Measurements from ENCODE around the gene PDLIM7. TPM values are rescaled to one million over a fixed set of nuclear protein-coding genes. Genes with fewer than 3 reads are reported as not detected.
A peak's percentile ranks its signal among the peaks of the same experiment; 100 is the strongest.

The PDLIM7 gene
- total RNA-seq, 2 donors from 2014 or later = 6.8 to 16.2 TPM

- ATAC-seq (no peak), DNase-seq (no peak)
- H3K4me3 Mint-ChIP-seq = no peak overlapping the region
- peaks cover 3% of the 10 kb centered on the region for H3K4me1 Mint-ChIP-seq
- no peaks in the 10 kb centered on the region for H3K36me3 Mint-ChIP-seq (ENCODE audit: low read depth)
- no peaks in the 10 kb centered on the region for H3K27me3 Mint-ChIP-seq
- no peaks in the 10 kb centered on the region for H3K9me3 ChIP-seq (ENCODE audit: control insufficient read depth, low read length, poor library complexity, severe bottlenecking)
- no peak overlapping the region for H3K27ac Mint-ChIP-seq
These were observed 30.0 kb downstream of the PDLIM7 start for GRCh38 chr5:177467436-177467835.

DNA sequence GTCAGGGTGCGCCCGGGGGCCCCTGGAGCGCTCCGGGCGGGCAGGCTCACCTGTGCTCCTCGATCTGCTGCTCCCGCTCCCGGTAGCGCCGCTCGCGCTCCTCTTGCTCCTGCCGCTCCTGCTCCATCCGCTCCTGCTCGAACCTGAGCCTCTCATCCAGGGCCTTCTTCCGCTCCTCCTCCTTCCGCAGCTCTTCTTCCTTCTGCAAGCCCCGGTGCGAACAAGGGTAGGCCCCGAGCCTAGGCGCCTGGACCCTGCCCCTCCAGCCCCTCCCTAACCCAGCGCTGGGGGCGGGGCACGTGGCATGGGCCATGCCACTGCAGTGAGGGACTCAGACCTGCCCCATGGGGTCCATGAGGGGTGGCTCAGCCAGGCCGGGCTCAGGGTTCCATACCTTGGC is 30.5 kb downstream of the PDLIM7 start:
- Mint-ChIP-seq H3K4me1 (peaks cover 9% of the 10 kb centered on the region), H3K36me3 (ENCODE audit: low read depth) (no peaks in the 10 kb centered on the region), H3K27ac (no peak overlapping the region), H3K4me3 (no peak overlapping the region), H3K27me3 (no peaks in the 10 kb centered on the region)
- ATAC-seq (no peak), DNase-seq (no peak)
- no peaks in the 10 kb centered on the region for H3K9me3 ChIP-seq (ENCODE audit: control insufficient read depth, low read length, poor library complexity, severe bottlenecking)

GRCh38 chr5:177465044-177465443 is 32.4 kb downstream of the PDLIM7 start:
- Mint-ChIP-seq H3K27ac (no peak overlapping the region), H3K36me3 (ENCODE audit: low read depth) (no peaks in the 10 kb centered on the region), H3K27me3 (no peaks in the 10 kb centered on the region), H3K4me3 (no peak overlapping the region), H3K4me1 (peaks cover 11% of the 10 kb centered on the region)
- ATAC-seq (no peak), DNase-seq (no peak)
- H3K9me3 ChIP-seq (ENCODE audit: control insufficient read depth, low read length, poor library complexity, severe bottlenecking) = no peaks in the 10 kb centered on the region

GRCh38 chr5:177462021-177462670 is 35.3 kb downstream of the PDLIM7 start:
- peak overlapping the region; percentile 4 for H3K27ac Mint-ChIP-seq

GRCh38 chr5:177459819-177460628 is 37.4 kb downstream of the PDLIM7 start:
- no peaks in the 10 kb centered on the region for H3K9me3 ChIP-seq (ENCODE audit: control insufficient read depth, low read length, poor library complexity, severe bottlenecking)
- no peak overlapping the region for H3K27ac Mint-ChIP-seq
- peaks cover 21% of the 10 kb centered on the region for H3K4me1 Mint-ChIP-seq
- no peak for ATAC-seq
- H3K4me3 Mint-ChIP-seq = no peak overlapping the region
- no peaks in the 10 kb centered on the region for H3K27me3 Mint-ChIP-seq
- no peaks in the 10 kb centered on the region for H3K36me3 Mint-ChIP-seq (ENCODE audit: low read depth)
- no peak for DNase-seq

More at GRCh38 chr5:177462021-177462670, 35.3 kb downstream of the PDLIM7 start:
- no peaks in the 10 kb centered on the region for H3K36me3 Mint-ChIP-seq (ENCODE audit: low read depth)
- DNase-seq (no peak), ATAC-seq (no peak)
- no peaks in the 10 kb centered on the region for H3K27me3 Mint-ChIP-seq
- H3K4me1 Mint-ChIP-seq = peaks cover 14% of the 10 kb centered on the region
- H3K4me3 Mint-ChIP-seq = peak overlapping the region; percentile 19
- no peaks in the 10 kb centered on the region for H3K9me3 ChIP-seq (ENCODE audit: control insufficient read depth, low read length, poor library complexity, severe bottlenecking)

DNA sequence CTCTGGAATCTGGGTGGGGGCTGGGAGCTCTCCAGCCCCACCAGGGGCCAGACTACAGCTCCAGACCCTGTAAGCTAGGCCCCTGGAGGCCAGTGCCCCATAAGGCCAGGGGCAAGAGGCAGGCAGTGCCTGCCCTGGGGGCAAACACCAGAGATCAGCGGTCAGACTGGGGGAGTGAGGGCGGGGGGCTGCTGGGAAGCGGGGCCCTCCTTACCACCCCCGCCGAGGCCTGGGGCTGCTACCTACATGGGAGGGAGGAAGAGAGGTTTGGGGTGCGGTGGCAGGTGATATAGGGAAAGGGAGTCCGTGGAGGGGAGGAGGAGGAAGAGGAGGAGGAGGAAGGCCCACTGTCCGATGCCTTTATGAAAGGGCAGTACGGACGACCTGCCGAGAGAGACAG is 38.0 kb downstream of the PDLIM7 start:
- DNase-seq = no peak

GRCh38 chr5:177458912-177459350 is 38.5 kb downstream of the PDLIM7 start:
- Mint-ChIP-seq H3K4me1 (peaks cover 24% of the 10 kb centered on the region), H3K4me3 (no peak overlapping the region), H3K36me3 (ENCODE audit: low read depth) (no peaks in the 10 kb centered on the region), H3K27ac (no peak overlapping the region), H3K27me3 (no peaks in the 10 kb centered on the region)
- ATAC-seq (no peak), DNase-seq (no peak)
- no peaks in the 10 kb centered on the region for H3K9me3 ChIP-seq (ENCODE audit: control insufficient read depth, low read length, poor library complexity, severe bottlenecking)

More for the DNA sequence above, 38.0 kb downstream of the PDLIM7 start:
- Mint-ChIP-seq H3K36me3 (ENCODE audit: low read depth) (no peaks in the 10 kb centered on the region), H3K4me3 (no peak overlapping the region), H3K4me1 (peaks cover 23% of the 10 kb centered on the region), H3K27ac (no peak overlapping the region), H3K27me3 (no peaks in the 10 kb centered on the region)
- no peaks in the 10 kb centered on the region for H3K9me3 ChIP-seq (ENCODE audit: control insufficient read depth, low read length, poor library complexity, severe bottlenecking)
- ATAC-seq = no peak

DNA sequence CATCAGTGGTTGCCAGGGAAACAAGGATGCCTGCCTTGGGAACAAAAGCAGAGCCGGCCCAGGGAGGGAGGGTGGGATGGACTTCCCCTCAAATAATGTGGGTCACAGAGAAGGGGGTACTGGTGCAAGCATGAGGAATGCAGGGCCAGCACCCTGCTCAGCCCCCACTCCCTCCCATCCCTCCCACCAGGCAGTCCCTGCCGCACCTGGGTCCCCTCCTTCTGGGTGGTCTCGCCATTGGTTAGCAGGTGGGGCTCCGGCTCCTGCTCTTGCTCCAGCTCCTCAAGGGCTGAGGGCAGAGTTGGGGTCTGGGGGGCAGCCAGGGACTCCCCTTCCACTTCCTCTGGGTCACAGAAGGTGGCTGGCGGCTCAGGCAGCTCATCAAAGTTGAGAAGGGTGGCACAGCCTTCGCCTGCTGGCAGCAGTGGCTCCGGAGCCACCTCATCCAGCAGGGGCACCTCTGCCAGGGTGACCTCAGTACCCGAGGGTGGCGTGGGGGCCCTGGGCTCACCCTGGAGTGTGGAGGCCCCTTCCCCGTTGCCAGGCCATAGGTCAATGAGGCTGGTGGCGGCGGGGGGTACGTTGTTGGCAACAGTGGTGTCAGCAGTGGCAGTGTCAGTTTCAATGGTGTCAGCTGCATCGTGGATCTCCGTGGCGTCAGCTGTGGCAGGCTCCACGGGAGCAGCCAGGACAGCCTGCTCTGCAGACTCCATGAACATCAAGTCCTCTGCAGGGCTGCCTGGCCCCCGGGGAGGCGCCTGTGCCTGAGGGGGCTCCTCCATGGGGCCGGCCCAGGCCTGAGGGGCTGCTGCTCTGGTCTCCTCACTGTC is 39.3 kb downstream of the PDLIM7 start:
- H3K4me1 Mint-ChIP-seq = peaks cover 30% of the 10 kb centered on the region
- no peak for ATAC-seq
- H3K27me3 Mint-ChIP-seq = no peaks in the 10 kb centered on the region
- no peak for DNase-seq
- H3K4me3 Mint-ChIP-seq = peak overlapping the region; percentile 62
- no peaks in the 10 kb centered on the region for H3K9me3 ChIP-seq (ENCODE audit: control insufficient read depth, low read length, poor library complexity, severe bottlenecking)
- no peaks in the 10 kb centered on the region for H3K36me3 Mint-ChIP-seq (ENCODE audit: low read depth)
- no peak overlapping the region for H3K27ac Mint-ChIP-seq

DNA sequence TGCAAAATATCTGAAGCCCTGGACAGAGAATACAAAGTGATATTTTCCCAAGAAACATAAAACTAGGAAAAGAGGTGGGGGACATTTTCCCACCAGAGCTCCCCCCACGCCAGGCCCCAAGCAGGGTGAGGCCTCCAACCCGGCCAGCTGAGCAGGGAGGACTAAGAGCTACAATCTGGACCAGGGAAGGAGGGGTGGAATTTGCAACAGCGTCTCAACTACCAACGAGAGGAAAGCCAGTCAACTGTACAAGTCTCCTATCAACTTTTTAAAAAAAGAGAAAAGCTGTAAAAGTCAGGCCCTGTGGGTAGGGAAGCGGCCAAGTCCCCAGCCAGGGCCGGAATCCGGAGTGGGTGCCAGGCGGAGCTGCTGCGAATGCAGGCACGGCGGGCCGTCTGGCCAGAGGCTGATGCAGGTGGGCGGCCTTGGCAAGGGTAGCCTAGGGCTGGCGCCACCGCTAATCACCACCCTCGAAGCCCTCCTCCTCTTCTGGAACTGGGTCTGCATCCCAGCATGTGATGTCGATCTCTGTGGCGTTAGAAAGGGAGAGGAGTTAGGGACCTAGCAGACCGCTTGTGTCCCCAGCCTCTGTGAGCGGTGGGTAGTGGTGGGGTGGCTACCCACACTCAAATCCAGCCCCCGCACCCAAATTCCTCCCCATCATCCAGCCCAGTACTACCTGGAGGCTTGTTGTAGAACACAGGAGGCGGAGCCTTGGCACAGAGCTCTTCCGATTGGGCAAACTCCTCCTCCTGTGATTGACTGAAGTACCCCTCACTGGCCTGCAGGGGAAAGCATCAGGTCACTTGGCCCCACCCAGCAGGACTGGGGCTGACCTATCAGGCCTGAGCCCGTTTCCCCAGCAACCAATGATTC is 40.2 kb downstream of the PDLIM7 start:
- DNase-seq (peak in 2 of 3 donors; percentile 38 to 41), ATAC-seq (peak; percentile 27)
- peak overlapping the region; percentile 95 for H3K27ac Mint-ChIP-seq
- peaks cover 33% of the 10 kb centered on the region for H3K4me1 Mint-ChIP-seq
- H3K36me3 Mint-ChIP-seq (ENCODE audit: low read depth) = no peaks in the 10 kb centered on the region
- H3K4me3 Mint-ChIP-seq = peak overlapping the region; percentile 62
- H3K9me3 ChIP-seq (ENCODE audit: control insufficient read depth, low read length, poor library complexity, severe bottlenecking) = no peaks in the 10 kb centered on the region
- no peaks in the 10 kb centered on the region for H3K27me3 Mint-ChIP-seq

DNA sequence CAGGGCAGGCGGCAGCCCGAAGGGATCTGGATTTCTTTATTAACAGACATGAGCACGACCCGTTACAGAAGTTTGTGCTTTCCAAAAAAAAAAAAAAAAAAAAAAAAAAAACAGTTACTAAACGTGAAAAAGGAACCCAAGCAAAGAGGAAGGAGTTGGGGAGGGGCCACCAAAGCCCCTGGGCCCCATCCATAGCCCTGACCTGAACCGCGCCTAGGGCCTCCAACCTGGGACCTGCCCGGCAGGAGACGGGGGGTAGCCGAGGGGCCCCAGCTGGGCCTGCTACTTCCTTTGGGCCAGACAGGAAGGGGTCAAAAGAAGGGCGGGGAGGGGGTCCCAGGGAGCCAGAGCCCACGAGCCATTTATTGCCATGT is 40.8 kb downstream of the PDLIM7 start:
- Mint-ChIP-seq H3K4me1 (peaks cover 32% of the 10 kb centered on the region), H3K27ac (peak overlapping the region; percentile 95), H3K27me3 (no peaks in the 10 kb centered on the region), H3K36me3 (ENCODE audit: low read depth) (no peaks in the 10 kb centered on the region), H3K4me3 (peak overlapping the region; percentile 85)
- DNase-seq = no peak
- H3K9me3 ChIP-seq (ENCODE audit: control insufficient read depth, low read length, poor library complexity, severe bottlenecking) = no peaks in the 10 kb centered on the region
- ATAC-seq = no peak

GRCh38 chr5:177455661-177456590 is 41.5 kb downstream of the PDLIM7 start:
- Mint-ChIP-seq H3K27me3 (no peaks in the 10 kb centered on the region), H3K36me3 (ENCODE audit: low read depth) (no peaks in the 10 kb centered on the region), H3K4me1 (peaks cover 28% of the 10 kb centered on the region), H3K4me3 (peak overlapping the region; percentile 85), H3K27ac (peak overlapping the region; percentile 95)
- ATAC-seq (peak; percentile 29), DNase-seq (peak; percentile 91 to 94 (median 92))
- no peaks in the 10 kb centered on the region for H3K9me3 ChIP-seq (ENCODE audit: control insufficient read depth, low read length, poor library complexity, severe bottlenecking)

Measured in T-helper 17 cell (primary cell).